Upper lobe of left lung (tissue), 6 donors: Measurements from ENCODE around the gene PPRC1. TPM values are rescaled to one million over a fixed set of nuclear protein-coding genes. Genes with fewer than 3 reads are reported as not detected.

Experiments
- ATAC-seq, 2 donors: fragments of 200-7000 bp; cut with Tn5 transposase; one replicate each; pipeline ENCODE4 v1.9.1; 2022; ENCODE audit warnings: mild to moderate bottlenecking in 2 of 2, moderate library complexity in 2 of 2; ENCODE audit not compliant: low FRiP score in 2 of 2
- DNase-seq, 2 donors: peaks; one replicate each; pipeline ENCODE4 v3.0.0-alpha.2; 2019 to 2020
- H3K27ac ChIP-seq, 4 donors: fragments of 200-600 bp; sonication (generic); one replicate each; pipeline ENCODE4 v1.5.1; 2016 to 2019
- H3K27me3 ChIP-seq, 4 donors: fragments of 200-600 bp; sonication (generic); one replicate each; pipeline ENCODE4 v1.5.1; 2017 to 2019
- H3K36me3 ChIP-seq, 4 donors: fragments of 200-600 bp; sonication (generic); one replicate each; pipeline ENCODE4 v1.5.1; 2016 to 2019
- H3K4me1 ChIP-seq, 4 donors: fragments of 200-600 bp; sonication (generic); one replicate each; pipeline ENCODE4 v1.5.1; 2018 to 2019
- H3K4me3 ChIP-seq, 4 donors: fragments of 200-600 bp; sonication (generic); one replicate each; pipeline ENCODE4 v1.5.1; 2017 to 2019; ENCODE audit warnings: mild to moderate bottlenecking in 2 of 4, moderate library complexity in 1 of 4
- H3K9me3 ChIP-seq, 4 donors: fragments of 200-600 bp; sonication (generic); one replicate each; pipeline ENCODE4 v1.5.1; 2018 to 2019
- CTCF ChIP-seq, 6 experiments: fragments of 450-650 bp in 4 of 6; fragments of 200-600 bp in 2 of 6; sonication (generic) in 2 of 6; IDR thresholded peaks; one replicate each; pipeline ENCODE4 v1.5.1; 2016 to 2019; ENCODE audit warnings: antibody characterized with exemption in 6 of 6
- EP300 ChIP-seq, 4 donors: sonication (generic); formaldehyde crosslinking; IDR thresholded peaks; one replicate each; pipeline ENCODE4 v1.5.1; 2017; ENCODE audit warnings: antibody characterized with exemption in 4 of 4, control low read depth in 2 of 4
- POLR2A ChIP-seq, 4 donors: fragments of 450-650 bp; IDR thresholded peaks; one replicate each; pipeline ENCODE4 v1.5.1; 2016 to 2017; ENCODE audit warnings: antibody characterized with exemption in 4 of 4, mild to moderate bottlenecking in 2 of 4
- POLR2AphosphoS5 ChIP-seq, 2 donors: sonication (generic); formaldehyde crosslinking; IDR thresholded peaks; one replicate each; pipeline ENCODE4 v1.5.1; 2017; ENCODE audit warnings: antibody characterized with exemption in 2 of 2
- WGBS, 2 donors: methylation state at CpG; one replicate each; pipeline ENCODE4 v1.1.5; 2017 to 2018; 5-methylcytosine and 5-hydroxymethylcytosine counted together
- total RNA-seq, 6 donors: library from RNA; depleted of rRNA in 4 of 6; stranded (reverse); fragments of >200 nt in 4 of 6; gene quantifications; one replicate each; pipeline versions ENCODE4 v1.1.0 to v1.2.1, GENCODE V29; 2016 to 2021
- donor health status: DM: no; HTN: no; CAD: no; lungs with moderate emphysema.
- donor health status: DM: no; HTN: yes; CAD: no; lungs with severe emphysema.

Gene PPRC1
- total RNA-seq, 6 donors from 2014 or later: 29.3 to 57.6 (median 40.3) TPM

GRCh38 chr10:102109166-102110116 lies 23.4 kb upstream of the PPRC1 start:
- WGBS, 2 donors: 90 to 96% methylated on average over 22 to 24 of the region's 24 CpGs
- H3K27ac ChIP-seq: no peak overlapping the region
- TF ChIP-seq CTCF (IDR thresholded peaks at IDR 0.05) (no peak), POLR2AphosphoS5 (IDR thresholded peaks at IDR 0.05) (no peak), POLR2A (IDR thresholded peaks at IDR 0.05) (no peak), EP300 (IDR thresholded peaks at IDR 0.05) (no peak)
- H3K36me3 ChIP-seq: peaks cover 28 to 52% (median 48%) of the 10 kb centered on the region in 4 donors
- no peak for ATAC-seq
- no peaks in the 10 kb centered on the region for H3K9me3 ChIP-seq
- DNase-seq: no peak
- no peak overlapping the region for H3K4me3 ChIP-seq
- H3K4me1 ChIP-seq: peaks cover 19 to 23% (median 22%) of the 10 kb centered on the region in 4 donors
- no peaks in the 10 kb centered on the region for H3K27me3 ChIP-seq

GRCh38 chr10:102111276-102111675 lies 21.6 kb upstream of the PPRC1 start:
- Histone ChIP-seq H3K4me1 (peaks cover 33 to 39% (median 36%) of the 10 kb centered on the region in 4 donors), H3K9me3 (no peaks in the 10 kb centered on the region), H3K27ac (no peak overlapping the region), H3K36me3 (peaks cover 28 to 52% (median 48%) of the 10 kb centered on the region in 4 donors), H3K27me3 (no peaks in the 10 kb centered on the region), H3K4me3 (no peak overlapping the region)
- WGBS, 2 donors: 94 to 97% methylated on average over 12 of the region's 12 CpGs
- DNase-seq (no peak), ATAC-seq (no peak)
- TF ChIP-seq EP300 (IDR thresholded peaks at IDR 0.05) (no peak), CTCF (IDR thresholded peaks at IDR 0.05) (no peak)

- Histone ChIP-seq H3K36me3 (peaks cover 28 to 44% (median 41%) of the 10 kb centered on the region in 4 donors), H3K9me3 (no peaks in the 10 kb centered on the region), H3K4me3 (no peak overlapping the region), H3K27me3 (no peaks in the 10 kb centered on the region), H3K4me1 (peaks cover 43 to 49% (median 46%) of the 10 kb centered on the region in 4 donors), H3K27ac (no peak overlapping the region)
- 49 to 59% methylated on average over 3 of the region's 3 CpGs for WGBS, 2 donors
- DNase-seq (no peak), ATAC-seq (no peak)
- TF ChIP-seq POLR2AphosphoS5 (IDR thresholded peaks at IDR 0.05) (no peak), POLR2A (IDR thresholded peaks at IDR 0.05) (no peak), CTCF (IDR thresholded peaks at IDR 0.05) (no peak), EP300 (IDR thresholded peaks at IDR 0.05) (no peak)
Observed at GRCh38 chr10:102112210-102112817, 20.5 kb upstream of the PPRC1 start.

- Histone ChIP-seq H3K27ac (peak overlapping the region in 3 of 4 donors; percentile 94 to 99 (median 99)), H3K9me3 (no peaks in the 10 kb centered on the region), H3K4me1 (peaks cover 54 to 60% (median 57%) of the 10 kb centered on the region in 4 donors), H3K36me3 (peaks cover 28 to 33% (median 30%) of the 10 kb centered on the region in 4 donors), H3K4me3 (peak overlapping the region in 3 of 4 donors; percentile 64 to 72 (median 70)), H3K27me3 (no peaks in the 10 kb centered on the region)
- WGBS, 2 donors: 36 to 41% methylated on average over 4 of the region's 7 CpGs
- TF ChIP-seq POLR2AphosphoS5 (IDR thresholded peaks at IDR 0.05) (no peak), EP300 (IDR thresholded peaks at IDR 0.05) (no peak), POLR2A (IDR thresholded peaks at IDR 0.05) (no peak), CTCF (IDR thresholded peaks at IDR 0.05) (no peak)
- no peak for ATAC-seq
- no peak for DNase-seq
Observed at GRCh38 chr10:102113261-102113955, 19.4 kb upstream of the PPRC1 start.
